ENCODE measurements around the gene ASTN1.

Gene ASTN1

DNA sequence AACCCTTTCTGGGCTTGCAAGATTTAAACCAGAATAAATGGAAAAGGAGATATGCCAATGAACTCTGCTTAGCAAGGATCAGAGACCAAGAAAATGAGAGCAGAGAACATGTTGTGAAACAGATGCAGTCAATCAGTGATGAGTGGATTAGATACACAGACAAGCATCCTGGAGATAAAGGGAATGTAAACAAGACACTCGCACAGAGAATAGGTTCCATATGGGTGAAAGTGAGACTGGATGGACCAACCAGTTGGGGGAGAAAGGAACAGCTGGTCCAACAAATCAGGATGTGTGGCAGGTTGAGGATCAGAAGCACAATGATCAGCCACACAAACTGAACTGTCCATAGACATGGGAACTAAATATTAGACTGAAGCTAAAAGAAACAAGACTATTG, 338.2 kb downstream of the ASTN1 start:
- Histone ChIP-seq H3K4me1 (ENCODE audit: control insufficient read depth, insufficient read depth, low read length) (no peaks in the 10 kb centered on the region), H3K4me3 (ENCODE audit: low read depth, low read length) (no peak overlapping the region), H3K9me3 (ENCODE audit: control insufficient read depth, insufficient read depth, low read length) (no peaks in the 10 kb centered on the region), H3K36me3 (ENCODE audit: control insufficient read depth, insufficient read depth, low read length) (no peaks in the 10 kb centered on the region), H3K9ac (ENCODE audit: low read depth, low read length) (no peak overlapping the region), H3K27me3 (ENCODE audit: control insufficient read depth, insufficient read depth, low read length) (no peaks in the 10 kb centered on the region)

GRCh38 chr1:176820391-176821031, 344.0 kb downstream of the ASTN1 start:
- H3K4me1 ChIP-seq (ENCODE audit: control insufficient read depth, insufficient read depth, low read length) = no peaks in the 10 kb centered on the region
- H3K27me3 ChIP-seq (ENCODE audit: control insufficient read depth, insufficient read depth, low read length) = no peaks in the 10 kb centered on the region
- no peak overlapping the region for H3K4me3 ChIP-seq (ENCODE audit: low read depth, low read length)
- H3K9ac ChIP-seq (ENCODE audit: low read depth, low read length) = no peak overlapping the region
- H3K36me3 ChIP-seq (ENCODE audit: control insufficient read depth, insufficient read depth, low read length) = no peaks in the 10 kb centered on the region
- no peaks in the 10 kb centered on the region for H3K9me3 ChIP-seq (ENCODE audit: control insufficient read depth, insufficient read depth, low read length)

- Histone ChIP-seq H3K27me3 (ENCODE audit: control insufficient read depth, insufficient read depth, low read length) (no peaks in the 10 kb centered on the region), H3K36me3 (ENCODE audit: control insufficient read depth, insufficient read depth, low read length) (no peaks in the 10 kb centered on the region), H3K4me3 (ENCODE audit: low read depth, low read length) (no peak overlapping the region), H3K4me1 (ENCODE audit: control insufficient read depth, insufficient read depth, low read length) (peaks cover 7% of the 10 kb centered on the region), H3K9me3 (ENCODE audit: control insufficient read depth, insufficient read depth, low read length) (no peaks in the 10 kb centered on the region), H3K9ac (ENCODE audit: low read depth, low read length) (no peak overlapping the region)
Observed at GRCh38 chr1:176816232-176816631, 348.3 kb downstream of the ASTN1 start.

DNA sequence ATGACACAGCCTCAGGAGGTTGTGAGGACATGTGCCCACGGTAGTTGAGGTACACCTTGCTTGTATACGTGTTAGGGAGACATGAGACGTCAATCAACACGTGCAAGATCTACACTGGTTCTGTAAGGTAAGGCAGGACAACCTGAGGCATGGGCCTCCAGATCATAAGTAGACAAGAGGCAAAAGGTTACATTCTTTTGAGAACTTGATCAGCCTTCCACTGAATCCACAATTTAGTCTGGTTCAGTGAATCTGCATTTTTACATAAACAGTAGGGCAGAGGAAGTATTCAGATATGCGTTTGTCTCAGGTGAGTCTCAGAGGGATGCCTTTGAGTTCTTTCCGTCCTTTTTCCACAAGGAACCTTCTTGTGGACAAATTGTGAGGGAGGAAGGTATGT, 348.9 kb downstream of the ASTN1 start:
- peaks cover 7% of the 10 kb centered on the region for H3K4me1 ChIP-seq (ENCODE audit: control insufficient read depth, insufficient read depth, low read length)
- no peaks in the 10 kb centered on the region for H3K9me3 ChIP-seq (ENCODE audit: control insufficient read depth, insufficient read depth, low read length)
- H3K9ac ChIP-seq (ENCODE audit: low read depth, low read length) = no peak overlapping the region
- H3K27me3 ChIP-seq (ENCODE audit: control insufficient read depth, insufficient read depth, low read length) = no peaks in the 10 kb centered on the region
- no peak overlapping the region for H3K4me3 ChIP-seq (ENCODE audit: low read depth, low read length)
- no peaks in the 10 kb centered on the region for H3K36me3 ChIP-seq (ENCODE audit: control insufficient read depth, insufficient read depth, low read length)

DNA sequence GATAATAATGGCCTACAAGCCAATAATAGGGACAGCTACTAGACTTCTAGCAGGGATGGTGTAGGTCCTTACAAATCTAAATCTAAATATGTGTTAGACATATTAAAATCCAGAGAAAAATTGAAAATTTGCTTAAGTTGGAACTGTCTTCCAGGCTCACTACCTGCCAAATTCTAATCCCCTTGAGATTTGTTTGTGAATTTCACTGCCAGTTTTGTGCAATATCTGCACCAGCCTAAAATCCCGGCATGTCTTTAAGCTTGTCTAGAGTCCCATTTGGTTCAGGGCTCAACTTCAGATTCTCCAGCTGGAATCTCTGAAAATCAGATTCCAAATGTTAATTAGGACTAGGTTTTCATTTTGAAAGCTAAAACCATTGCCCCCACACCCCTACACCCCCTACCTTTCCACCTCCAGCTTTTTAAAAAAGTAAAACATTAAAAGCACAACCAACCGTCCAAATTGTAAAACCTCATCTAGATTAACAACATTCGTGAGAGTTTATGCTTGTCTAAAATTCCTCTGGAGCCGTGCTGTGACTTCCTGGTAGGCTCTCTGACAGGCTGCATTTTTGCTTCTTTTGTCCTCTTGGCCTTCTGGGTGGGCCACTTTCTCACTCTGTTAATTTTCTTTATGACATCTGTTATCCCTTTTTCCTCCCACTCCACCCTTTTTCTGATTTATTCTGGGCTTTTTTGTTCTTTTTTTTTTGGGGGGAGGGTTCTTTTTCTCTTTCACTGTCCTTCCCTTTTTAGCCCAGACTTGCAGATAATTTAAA, 352.8 kb downstream of the ASTN1 start:
- Histone ChIP-seq H3K4me3 (ENCODE audit: low read depth, low read length) (no peak overlapping the region), H3K36me3 (ENCODE audit: control insufficient read depth, insufficient read depth, low read length) (no peaks in the 10 kb centered on the region), H3K9ac (ENCODE audit: low read depth, low read length) (no peak overlapping the region), H3K4me1 (ENCODE audit: control insufficient read depth, insufficient read depth, low read length) (peaks cover 7% of the 10 kb centered on the region), H3K9me3 (ENCODE audit: control insufficient read depth, insufficient read depth, low read length) (no peaks in the 10 kb centered on the region), H3K27me3 (ENCODE audit: control insufficient read depth, insufficient read depth, low read length) (no peaks in the 10 kb centered on the region)

GRCh38 chr1:176809292-176809691, 355.2 kb downstream of the ASTN1 start:
- no peaks in the 10 kb centered on the region for H3K36me3 ChIP-seq (ENCODE audit: control insufficient read depth, insufficient read depth, low read length)
- no peaks in the 10 kb centered on the region for H3K27me3 ChIP-seq (ENCODE audit: control insufficient read depth, insufficient read depth, low read length)
- H3K9ac ChIP-seq (ENCODE audit: low read depth, low read length) = no peak overlapping the region
- no peak overlapping the region for H3K4me3 ChIP-seq (ENCODE audit: low read depth, low read length)
- peaks cover 7% of the 10 kb centered on the region for H3K4me1 ChIP-seq (ENCODE audit: control insufficient read depth, insufficient read depth, low read length)
- H3K9me3 ChIP-seq (ENCODE audit: control insufficient read depth, insufficient read depth, low read length) = no peaks in the 10 kb centered on the region

Measured in iPS-15b (cell line).